ENCODE data around the gene SYT1. TPM values are rescaled to one million over a fixed set of nuclear protein-coding genes. Genes with fewer than 3 reads are reported as not detected.

Gene SYT1
- total and polyA plus RNA-seq, 4 donors, result 0.53 to 0.84 (median 0.64) TPM

DNA sequence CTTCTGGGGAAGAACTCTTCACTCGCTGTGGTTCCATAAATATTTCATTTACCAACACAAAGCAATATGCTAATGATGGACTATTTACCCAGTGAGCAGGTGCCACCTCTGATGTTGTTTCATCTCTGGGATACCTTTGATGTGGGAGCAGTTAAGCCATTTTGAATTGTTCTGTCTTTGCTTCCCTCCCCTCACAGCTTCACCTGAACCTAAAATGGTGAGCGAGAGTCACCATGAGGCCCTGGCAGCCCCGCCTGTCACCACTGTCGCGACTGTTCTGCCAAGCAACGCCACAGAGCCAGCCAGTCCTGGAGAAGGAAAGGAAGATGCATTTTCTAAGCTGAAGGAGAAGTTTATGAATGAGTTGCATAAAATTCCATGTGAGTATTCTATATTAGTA, 352.7 kb downstream of the SYT1 start:
- no peaks in the 10 kb centered on the region for H3K4me1 ChIP-seq (ENCODE audit: control insufficient read depth in 4 of 4, insufficient read depth in 4 of 4, low read length in 3 of 4)
- H3K9me3 ChIP-seq (ENCODE audit: control insufficient read depth in 4 of 4, low read length in 3 of 4), result peaks cover 0 to 6% (median 1%) of the 10 kb centered on the region in 4 donors
- H3K36me3 ChIP-seq (ENCODE audit: control insufficient read depth in 4 of 4, insufficient read depth in 3 of 4, low read depth in 1 of 4, low read length in 3 of 4), result no peaks in the 10 kb centered on the region
- H3K9ac ChIP-seq (ENCODE audit: low read depth in 1 of 2, low read length in 2 of 2), result no peak overlapping the region
- no peak overlapping the region for H3K4me3 ChIP-seq (ENCODE audit: low read depth in 1 of 3, low read length in 3 of 3)
- H3K27ac ChIP-seq (ENCODE audit: low read depth in 1 of 2, low read length in 2 of 2), result no peak overlapping the region
- H3K27me3 ChIP-seq (ENCODE audit: control insufficient read depth in 4 of 4, insufficient read depth in 4 of 4, low read length in 3 of 4), result no peaks in the 10 kb centered on the region
- TF ChIP-seq, protein P1, sequence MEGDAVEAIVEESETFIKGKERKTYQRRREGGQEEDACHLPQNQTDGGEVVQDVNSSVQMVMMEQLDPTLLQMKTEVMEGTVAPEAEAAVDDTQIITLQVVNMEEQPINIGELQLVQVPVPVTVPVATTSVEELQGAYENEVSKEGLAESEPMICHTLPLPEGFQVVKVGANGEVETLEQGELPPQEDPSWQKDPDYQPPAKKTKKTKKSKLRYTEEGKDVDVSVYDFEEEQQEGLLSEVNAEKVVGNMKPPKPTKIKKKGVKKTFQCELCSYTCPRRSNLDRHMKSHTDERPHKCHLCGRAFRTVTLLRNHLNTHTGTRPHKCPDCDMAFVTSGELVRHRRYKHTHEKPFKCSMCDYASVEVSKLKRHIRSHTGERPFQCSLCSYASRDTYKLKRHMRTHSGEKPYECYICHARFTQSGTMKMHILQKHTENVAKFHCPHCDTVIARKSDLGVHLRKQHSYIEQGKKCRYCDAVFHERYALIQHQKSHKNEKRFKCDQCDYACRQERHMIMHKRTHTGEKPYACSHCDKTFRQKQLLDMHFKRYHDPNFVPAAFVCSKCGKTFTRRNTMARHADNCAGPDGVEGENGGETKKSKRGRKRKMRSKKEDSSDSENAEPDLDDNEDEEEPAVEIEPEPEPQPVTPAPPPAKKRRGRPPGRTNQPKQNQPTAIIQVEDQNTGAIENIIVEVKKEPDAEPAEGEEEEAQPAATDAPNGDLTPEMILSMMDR (IDR thresholded peaks at IDR 0.05; ENCODE audit: low read depth, low read length, missing input control), result no peak
- TF ChIP-seq SP1 (IDR thresholded peaks at IDR 0.05), result no peak
- TF ChIP-seq, protein P2, sequence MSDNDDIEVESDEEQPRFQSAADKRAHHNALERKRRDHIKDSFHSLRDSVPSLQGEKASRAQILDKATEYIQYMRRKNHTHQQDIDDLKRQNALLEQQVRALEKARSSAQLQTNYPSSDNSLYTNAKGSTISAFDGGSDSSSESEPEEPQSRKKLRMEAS (IDR thresholded peaks at IDR 0.05), result no peak
- TF ChIP-seq FOXA2 (IDR thresholded peaks at IDR 0.05), result no peak
- no peak for TF ChIP-seq NR2F2 (IDR thresholded peaks at IDR 0.05)
- no peak for TF ChIP-seq RXRA (IDR thresholded peaks at IDR 0.05)
- TF ChIP-seq, protein P3, sequence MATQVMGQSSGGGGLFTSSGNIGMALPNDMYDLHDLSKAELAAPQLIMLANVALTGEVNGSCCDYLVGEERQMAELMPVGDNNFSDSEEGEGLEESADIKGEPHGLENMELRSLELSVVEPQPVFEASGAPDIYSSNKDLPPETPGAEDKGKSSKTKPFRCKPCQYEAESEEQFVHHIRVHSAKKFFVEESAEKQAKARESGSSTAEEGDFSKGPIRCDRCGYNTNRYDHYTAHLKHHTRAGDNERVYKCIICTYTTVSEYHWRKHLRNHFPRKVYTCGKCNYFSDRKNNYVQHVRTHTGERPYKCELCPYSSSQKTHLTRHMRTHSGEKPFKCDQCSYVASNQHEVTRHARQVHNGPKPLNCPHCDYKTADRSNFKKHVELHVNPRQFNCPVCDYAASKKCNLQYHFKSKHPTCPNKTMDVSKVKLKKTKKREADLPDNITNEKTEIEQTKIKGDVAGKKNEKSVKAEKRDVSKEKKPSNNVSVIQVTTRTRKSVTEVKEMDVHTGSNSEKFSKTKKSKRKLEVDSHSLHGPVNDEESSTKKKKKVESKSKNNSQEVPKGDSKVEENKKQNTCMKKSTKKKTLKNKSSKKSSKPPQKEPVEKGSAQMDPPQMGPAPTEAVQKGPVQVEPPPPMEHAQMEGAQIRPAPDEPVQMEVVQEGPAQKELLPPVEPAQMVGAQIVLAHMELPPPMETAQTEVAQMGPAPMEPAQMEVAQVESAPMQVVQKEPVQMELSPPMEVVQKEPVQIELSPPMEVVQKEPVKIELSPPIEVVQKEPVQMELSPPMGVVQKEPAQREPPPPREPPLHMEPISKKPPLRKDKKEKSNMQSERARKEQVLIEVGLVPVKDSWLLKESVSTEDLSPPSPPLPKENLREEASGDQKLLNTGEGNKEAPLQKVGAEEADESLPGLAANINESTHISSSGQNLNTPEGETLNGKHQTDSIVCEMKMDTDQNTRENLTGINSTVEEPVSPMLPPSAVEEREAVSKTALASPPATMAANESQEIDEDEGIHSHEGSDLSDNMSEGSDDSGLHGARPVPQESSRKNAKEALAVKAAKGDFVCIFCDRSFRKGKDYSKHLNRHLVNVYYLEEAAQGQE (IDR thresholded peaks at IDR 0.05), result no peak
- TF ChIP-seq RAD21 (IDR thresholded peaks at IDR 0.05), result no peak
- TF ChIP-seq HNF4A (conservative IDR thresholded peaks at IDR 0.05), result no peak
- TF ChIP-seq TAF1 (conservative IDR thresholded peaks at IDR 0.05), result no peak
- TF ChIP-seq JUND (IDR thresholded peaks at IDR 0.05), result no peak
- no peak for TF ChIP-seq FOXA1 (IDR thresholded peaks at IDR 0.05)
- 47% methylated on average over 6 of the region's 6 CpGs for WGBS
- no peak for DNase-seq (ENCODE audit: low spot score)

DNA sequence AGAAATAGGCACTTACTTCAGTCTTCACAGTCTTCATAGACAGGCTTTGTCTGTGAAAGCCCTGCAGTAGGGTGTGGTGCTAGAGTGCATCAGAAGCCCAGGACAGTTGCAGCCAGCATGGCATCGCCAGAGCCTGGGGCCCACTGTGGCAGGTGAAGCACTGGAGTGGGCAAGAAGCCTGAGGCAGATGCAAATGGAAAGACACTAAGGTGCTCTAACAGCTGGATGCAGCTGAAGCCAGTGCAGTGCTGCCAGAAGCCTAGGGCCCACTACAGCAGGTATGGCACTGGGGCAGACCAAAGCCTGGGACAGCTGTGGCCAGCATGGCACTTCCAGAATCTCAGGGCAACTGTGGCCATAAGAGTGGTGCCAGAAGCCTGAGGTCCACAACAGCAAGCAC, 358.6 kb downstream of the SYT1 start:
- WGBS, result 83% methylated on average over 1 of the region's 1 CpG
- H3K27me3 ChIP-seq (ENCODE audit: control insufficient read depth in 4 of 4, insufficient read depth in 4 of 4, low read length in 3 of 4), result no peaks in the 10 kb centered on the region
- no peak overlapping the region for H3K4me3 ChIP-seq (ENCODE audit: low read depth in 1 of 3, low read length in 3 of 3)
- H3K27ac ChIP-seq (ENCODE audit: low read depth in 1 of 2, low read length in 2 of 2), result no peak overlapping the region
- DNase-seq (ENCODE audit: low spot score), result no peak
- no peaks in the 10 kb centered on the region for H3K36me3 ChIP-seq (ENCODE audit: control insufficient read depth in 4 of 4, insufficient read depth in 3 of 4, low read depth in 1 of 4, low read length in 3 of 4)
- peaks cover 0 to 6% (median 2%) of the 10 kb centered on the region in 4 donors for H3K9me3 ChIP-seq (ENCODE audit: control insufficient read depth in 4 of 4, low read length in 3 of 4)
- no peaks in the 10 kb centered on the region for H3K4me1 ChIP-seq (ENCODE audit: control insufficient read depth in 4 of 4, insufficient read depth in 4 of 4, low read length in 3 of 4)
- H3K9ac ChIP-seq (ENCODE audit: low read depth in 1 of 2, low read length in 2 of 2), result no peak overlapping the region
- no peak for TF ChIP-seq TAF1 (conservative IDR thresholded peaks at IDR 0.05)
- TF ChIP-seq, protein P1 (IDR thresholded peaks at IDR 0.05; ENCODE audit: low read depth, low read length, missing input control), result no peak
- TF ChIP-seq NR2F2 (IDR thresholded peaks at IDR 0.05), result no peak
- TF ChIP-seq YY1 (IDR thresholded peaks at IDR 0.05), result no peak
- TF ChIP-seq FOXA1 (IDR thresholded peaks at IDR 0.05), result no peak
- no peak for TF ChIP-seq EGR1 (IDR thresholded peaks at IDR 0.05; ENCODE audit: low read depth in 2 of 2)
- TF ChIP-seq, protein P2 (IDR thresholded peaks at IDR 0.05), result no peak
- no peak for TF ChIP-seq SP1 (IDR thresholded peaks at IDR 0.05)
- TF ChIP-seq, protein P4, sequence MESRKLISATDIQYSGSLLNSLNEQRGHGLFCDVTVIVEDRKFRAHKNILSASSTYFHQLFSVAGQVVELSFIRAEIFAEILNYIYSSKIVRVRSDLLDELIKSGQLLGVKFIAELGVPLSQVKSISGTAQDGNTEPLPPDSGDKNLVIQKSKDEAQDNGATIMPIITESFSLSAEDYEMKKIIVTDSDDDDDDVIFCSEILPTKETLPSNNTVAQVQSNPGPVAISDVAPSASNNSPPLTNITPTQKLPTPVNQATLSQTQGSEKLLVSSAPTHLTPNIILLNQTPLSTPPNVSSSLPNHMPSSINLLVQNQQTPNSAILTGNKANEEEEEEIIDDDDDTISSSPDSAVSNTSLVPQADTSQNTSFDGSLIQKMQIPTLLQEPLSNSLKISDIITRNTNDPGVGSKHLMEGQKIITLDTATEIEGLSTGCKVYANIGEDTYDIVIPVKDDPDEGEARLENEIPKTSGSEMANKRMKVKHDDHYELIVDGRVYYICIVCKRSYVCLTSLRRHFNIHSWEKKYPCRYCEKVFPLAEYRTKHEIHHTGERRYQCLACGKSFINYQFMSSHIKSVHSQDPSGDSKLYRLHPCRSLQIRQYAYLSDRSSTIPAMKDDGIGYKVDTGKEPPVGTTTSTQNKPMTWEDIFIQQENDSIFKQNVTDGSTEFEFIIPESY (IDR thresholded peaks at IDR 0.05), result no peak
- TF ChIP-seq JUND (IDR thresholded peaks at IDR 0.05), result no peak
- TF ChIP-seq, protein P5, sequence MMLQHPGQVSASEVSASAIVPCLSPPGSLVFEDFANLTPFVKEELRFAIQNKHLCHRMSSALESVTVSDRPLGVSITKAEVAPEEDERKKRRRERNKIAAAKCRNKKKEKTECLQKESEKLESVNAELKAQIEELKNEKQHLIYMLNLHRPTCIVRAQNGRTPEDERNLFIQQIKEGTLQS (IDR thresholded peaks at IDR 0.05), result no peak
- TF ChIP-seq FOXA2 (IDR thresholded peaks at IDR 0.05), result no peak
- no peak for TF ChIP-seq GABPA (IDR thresholded peaks at IDR 0.05 in 1 of 2, conservative IDR thresholded peaks at IDR 0.05 in 1 of 2)
- TF ChIP-seq RXRA (IDR thresholded peaks at IDR 0.05), result no peak
- no peak for TF ChIP-seq HNF4G (IDR thresholded peaks at IDR 0.05)
- no peak for TF ChIP-seq RAD21 (IDR thresholded peaks at IDR 0.05)
- no peak for TF ChIP-seq HNF4A (conservative IDR thresholded peaks at IDR 0.05)

All from liver (tissue), 9 donors.